ENCODE measurements around the gene LIPI. TPM values are rescaled to one million over a fixed set of nuclear protein-coding genes. Genes with fewer than 3 reads are reported as not detected.

The LIPI gene
- total RNA-seq, 1 donor from 2014 or later = not detected

GRCh38 chr21:14243874-14244273, 33.1 kb upstream of the LIPI start:
- no peaks in the 10 kb centered on the region for H3K9me3 ChIP-seq
- no peak overlapping the region for H3K27ac ChIP-seq
- no peak for TF ChIP-seq CTCF (IDR thresholded peaks at IDR 0.05)
- DNase-seq (ENCODE audit: low spot score in 2 of 2) = no peak
- no peaks in the 10 kb centered on the region for H3K27me3 ChIP-seq
- no peaks in the 10 kb centered on the region for H3K4me1 ChIP-seq
- H3K36me3 ChIP-seq = no peaks in the 10 kb centered on the region
- H3K4me3 ChIP-seq = no peak overlapping the region
- intact Hi-C loops (cut with DNase I) = no loop called here

GRCh38 chr21:14243461-14243860, 32.7 kb upstream of the LIPI start:
- intact Hi-C loops (cut with DNase I) = no loop called here
- DNase-seq (ENCODE audit: low spot score in 2 of 2) = no peak
- Histone ChIP-seq H3K36me3 (no peaks in the 10 kb centered on the region), H3K27ac (no peak overlapping the region), H3K4me1 (no peaks in the 10 kb centered on the region), H3K4me3 (no peak overlapping the region), H3K27me3 (no peaks in the 10 kb centered on the region), H3K9me3 (no peaks in the 10 kb centered on the region)
- TF ChIP-seq CTCF (IDR thresholded peaks at IDR 0.05) = no peak

- H3K27me3 ChIP-seq = no peaks in the 10 kb centered on the region
- no peak for TF ChIP-seq CTCF (IDR thresholded peaks at IDR 0.05)
- no peak for DNase-seq (ENCODE audit: low spot score in 2 of 2)
- H3K27ac ChIP-seq = no peak overlapping the region
- H3K4me3 ChIP-seq = no peak overlapping the region
- no peaks in the 10 kb centered on the region for H3K9me3 ChIP-seq
- intact Hi-C loops (cut with DNase I) = no loop called here
- H3K36me3 ChIP-seq = no peaks in the 10 kb centered on the region
- no peaks in the 10 kb centered on the region for H3K4me1 ChIP-seq
These were observed 30.5 kb upstream of the LIPI start for GRCh38 chr21:14241297-14241696.

GRCh38 chr21:14239281-14239680, 28.5 kb upstream of the LIPI start:
- intact Hi-C loops (cut with DNase I) = no loop called here
- no peaks in the 10 kb centered on the region for H3K9me3 ChIP-seq
- no peak overlapping the region for H3K4me3 ChIP-seq
- no peak for DNase-seq (ENCODE audit: low spot score in 2 of 2)
- H3K27ac ChIP-seq = no peak overlapping the region
- no peaks in the 10 kb centered on the region for H3K27me3 ChIP-seq
- no peak for TF ChIP-seq CTCF (IDR thresholded peaks at IDR 0.05)
- H3K36me3 ChIP-seq = no peaks in the 10 kb centered on the region
- H3K4me1 ChIP-seq = no peaks in the 10 kb centered on the region

- Histone ChIP-seq H3K4me1 (no peaks in the 10 kb centered on the region), H3K27ac (no peak overlapping the region), H3K36me3 (no peaks in the 10 kb centered on the region), H3K27me3 (no peaks in the 10 kb centered on the region), H3K9me3 (no peaks in the 10 kb centered on the region), H3K4me3 (no peak overlapping the region)
- no peak for TF ChIP-seq CTCF (IDR thresholded peaks at IDR 0.05)
- intact Hi-C loops (cut with DNase I) = no loop called here
- DNase-seq (ENCODE audit: low spot score in 2 of 2) = no peak
These were observed 25.4 kb upstream of the LIPI start for GRCh38 chr21:14236180-14236579.

GRCh38 chr21:14235101-14235500, 24.3 kb upstream of the LIPI start:
- no peaks in the 10 kb centered on the region for H3K9me3 ChIP-seq
- no peak overlapping the region for H3K4me3 ChIP-seq
- H3K27ac ChIP-seq = no peak overlapping the region
- H3K27me3 ChIP-seq = no peaks in the 10 kb centered on the region
- H3K4me1 ChIP-seq = no peaks in the 10 kb centered on the region
- no peak for DNase-seq (ENCODE audit: low spot score in 2 of 2)
- no peak for TF ChIP-seq CTCF (IDR thresholded peaks at IDR 0.05)
- intact Hi-C loops (cut with DNase I) = no loop called here
- no peaks in the 10 kb centered on the region for H3K36me3 ChIP-seq
